Midbrain (tissue), 1 donor: ENCODE measurements around the gene NF2.

Experiments
- DNase-seq: peaks from one replicate; lab custom pipeline; 2025; lab: John Stamatoyannopoulos, UW

NF2 gene

GRCh38 chr22:29702931-29703501, 99.6 kb downstream of the NF2 start:
- peak; percentile 62 for DNase-seq

GRCh38 chr22:29703569-29704195, 100.2 kb downstream of the NF2 start:
- DNase-seq, result no peak

GRCh38 chr22:29704528-29705285, 101.3 kb downstream of the NF2 start:
- DNase-seq, result peak; percentile 77

GRCh38 chr22:29705651-29706050, 102.2 kb downstream of the NF2 start:
- no peak for DNase-seq

- DNase-seq, result no peak
Measured at GRCh38 chr22:29706486-29706885, 103.1 kb downstream of the NF2 start.

GRCh38 chr22:29707010-29707409, 103.6 kb downstream of the NF2 start:
- DNase-seq, result no peak

GRCh38 chr22:29707471-29707870, 104.0 kb downstream of the NF2 start:
- no peak for DNase-seq

- DNase-seq, result no peak
Measured at GRCh38 chr22:29710193-29710592, 106.8 kb downstream of the NF2 start.

- DNase-seq, result no peak
Measured at GRCh38 chr22:29710922-29711593, 107.6 kb downstream of the NF2 start.

- no peak for DNase-seq
Measured at GRCh38 chr22:29712119-29712518, 108.7 kb downstream of the NF2 start.

- no peak for DNase-seq
Measured at GRCh38 chr22:29713156-29713727, 109.8 kb downstream of the NF2 start.

- no peak for DNase-seq
Measured at GRCh38 chr22:29715240-29715639, 111.8 kb downstream of the NF2 start.

- no peak for DNase-seq
Measured at GRCh38 chr22:29715705-29716104, 112.3 kb downstream of the NF2 start.

- DNase-seq, result peak; percentile 87
Measured at GRCh38 chr22:29716814-29717545, 113.5 kb downstream of the NF2 start.

- DNase-seq, result no peak
Measured at GRCh38 chr22:29717789-29718188, 114.4 kb downstream of the NF2 start.

- no peak for DNase-seq
Measured at GRCh38 chr22:29718949-29719898, 115.8 kb downstream of the NF2 start.

GRCh38 chr22:29719899-29720645, 116.6 kb downstream of the NF2 start, which contains the start of gene CABP7:
Gene CABP7, plus strand, starts transcription at chr22:29720003. Its CDS starts 422 bp downstream, at chr22:29720425.
- DNase-seq, result no peak

- no peak for DNase-seq
Measured at GRCh38 chr22:29720811-29721323, 117.4 kb downstream of the NF2 start.

- no peak for DNase-seq
Measured at GRCh38 chr22:29722151-29722550, 118.7 kb downstream of the NF2 start.
